ENCODE data around the gene FEZ2. TPM values are rescaled to one million over a fixed set of nuclear protein-coding genes. Genes with fewer than 3 reads are reported as not detected.

The FEZ2 gene
- total RNA-seq, 1 experiment from 2014 or later, result 22.2 TPM

DNA sequence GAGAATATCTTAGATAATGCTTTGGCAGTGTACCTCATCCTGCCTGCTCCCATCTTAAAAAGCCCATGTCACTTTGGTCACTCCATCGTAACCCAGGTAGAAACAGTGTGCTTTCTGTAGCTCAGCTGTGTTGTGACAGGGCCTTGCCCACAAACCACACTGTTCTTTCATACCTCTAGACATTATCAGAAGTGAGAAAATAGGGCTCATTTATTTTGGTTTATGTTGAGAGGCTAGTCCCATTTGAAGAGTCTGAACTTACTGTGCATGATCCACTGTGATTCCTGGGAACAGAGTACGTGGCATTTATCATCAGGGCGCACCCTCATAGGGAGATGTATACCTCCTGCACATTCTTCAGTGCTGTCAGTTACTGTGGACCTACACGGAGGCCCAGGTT is 69.7 kb downstream of the FEZ2 start:
- H3K27ac Mint-ChIP-seq, result peak overlapping the region; percentile 56; the same call in 1 of the 2 replicates
- no peak for TF ChIP-seq FOXP1 (CRISPR knock-in tag; IDR thresholded peaks at IDR 0.05; ENCODE audit: borderline replicate concordance)
- no peak for TF ChIP-seq ZNF232 (CRISPR knock-in tag; IDR thresholded peaks at IDR 0.05)
- TF ChIP-seq, protein P1, sequence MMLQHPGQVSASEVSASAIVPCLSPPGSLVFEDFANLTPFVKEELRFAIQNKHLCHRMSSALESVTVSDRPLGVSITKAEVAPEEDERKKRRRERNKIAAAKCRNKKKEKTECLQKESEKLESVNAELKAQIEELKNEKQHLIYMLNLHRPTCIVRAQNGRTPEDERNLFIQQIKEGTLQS (CRISPR knock-in tag; conservative IDR thresholded peaks at IDR 0.05), result no peak
- no peak for TF ChIP-seq MYBL2 (CRISPR knock-in tag; IDR thresholded peaks at IDR 0.05)
- no peak for TF ChIP-seq NFYB (CRISPR knock-in tag; conservative IDR thresholded peaks at IDR 0.05; ENCODE audit: low read depth)
- TF ChIP-seq ATF1 (CRISPR knock-in tag; IDR thresholded peaks at IDR 0.05), result no peak
- TF ChIP-seq RORB (CRISPR knock-in tag; IDR thresholded peaks at IDR 0.05), result no peak
- no peak for TF ChIP-seq NR3C1 (CRISPR knock-in tag; conservative IDR thresholded peaks at IDR 0.05; ENCODE audit: low read depth)
- TF ChIP-seq, protein P2, sequence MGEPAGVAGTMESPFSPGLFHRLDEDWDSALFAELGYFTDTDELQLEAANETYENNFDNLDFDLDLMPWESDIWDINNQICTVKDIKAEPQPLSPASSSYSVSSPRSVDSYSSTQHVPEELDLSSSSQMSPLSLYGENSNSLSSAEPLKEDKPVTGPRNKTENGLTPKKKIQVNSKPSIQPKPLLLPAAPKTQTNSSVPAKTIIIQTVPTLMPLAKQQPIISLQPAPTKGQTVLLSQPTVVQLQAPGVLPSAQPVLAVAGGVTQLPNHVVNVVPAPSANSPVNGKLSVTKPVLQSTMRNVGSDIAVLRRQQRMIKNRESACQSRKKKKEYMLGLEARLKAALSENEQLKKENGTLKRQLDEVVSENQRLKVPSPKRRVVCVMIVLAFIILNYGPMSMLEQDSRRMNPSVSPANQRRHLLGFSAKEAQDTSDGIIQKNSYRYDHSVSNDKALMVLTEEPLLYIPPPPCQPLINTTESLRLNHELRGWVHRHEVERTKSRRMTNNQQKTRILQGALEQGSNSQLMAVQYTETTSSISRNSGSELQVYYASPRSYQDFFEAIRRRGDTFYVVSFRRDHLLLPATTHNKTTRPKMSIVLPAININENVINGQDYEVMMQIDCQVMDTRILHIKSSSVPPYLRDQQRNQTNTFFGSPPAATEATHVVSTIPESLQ (CRISPR knock-in tag; IDR thresholded peaks at IDR 0.05), result no peak
- TF ChIP-seq TP53 (CRISPR knock-in tag; IDR thresholded peaks at IDR 0.05), result no peak
- CTCF ChIA-PET, result interaction anchor here (0.9 to 1.7 kb wide), 4 partner anchors 21 to 176 kb away, joined by 3 to 5 read pairs (median 3); no protein-coding TSS in a partner anchor
- no peak overlapping the region for H3K4me3 Mint-ChIP-seq
- peaks cover 20% of the 10 kb centered on the region for H3K36me3 Mint-ChIP-seq
- no peak for ATAC-seq
- DNase-seq (ENCODE audit: low spot score), result no peak
- POLR2A ChIA-PET, result interaction anchor here (1.1 kb wide), 1 partner anchor 12 kb away, joined by 3 read pairs; no protein-coding TSS in a partner anchor
- no peaks in the 10 kb centered on the region for H3K27me3 Mint-ChIP-seq (ENCODE audit: low read depth)
- H3K4me1 Mint-ChIP-seq, result peaks cover 23% of the 10 kb centered on the region
- no peaks in the 10 kb centered on the region for H3K9me3 Mint-ChIP-seq

DNA sequence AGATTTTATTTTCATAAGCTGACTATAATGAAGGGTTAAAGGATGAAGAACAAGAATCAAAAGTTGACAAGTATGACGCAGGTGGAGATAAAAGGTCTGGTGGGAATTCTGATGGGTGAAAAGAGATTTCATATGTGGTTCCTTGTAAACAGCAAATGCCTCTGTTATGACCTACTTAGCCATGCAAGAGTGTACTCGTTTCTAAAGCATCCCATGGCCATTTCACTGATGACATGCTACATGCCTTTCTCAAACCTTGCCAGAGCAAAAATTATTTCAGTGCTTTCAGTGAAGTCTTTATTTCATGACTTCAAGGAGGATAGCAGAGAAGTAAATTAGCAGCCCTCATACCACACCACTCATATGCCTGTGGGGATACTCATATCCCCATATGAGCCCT is 71.7 kb downstream of the FEZ2 start:
- H3K36me3 Mint-ChIP-seq, result peaks cover 26% of the 10 kb centered on the region
- no peak overlapping the region for H3K27ac Mint-ChIP-seq
- peaks cover 23% of the 10 kb centered on the region for H3K4me1 Mint-ChIP-seq
- no peaks in the 10 kb centered on the region for H3K27me3 Mint-ChIP-seq (ENCODE audit: low read depth)
- ATAC-seq (no peak), DNase-seq (ENCODE audit: low spot score) (no peak)
- no peak overlapping the region for H3K4me3 Mint-ChIP-seq
- CTCF ChIA-PET, result no interaction called here
- POLR2A ChIA-PET, result no interaction called here
- H3K9me3 Mint-ChIP-seq, result no peaks in the 10 kb centered on the region
- no peak for TF ChIP-seq NR1H2 (CRISPR knock-in tag; IDR thresholded peaks at IDR 0.05)
- TF ChIP-seq CREB1 (CRISPR knock-in tag; IDR thresholded peaks at IDR 0.05), result no peak
- TF ChIP-seq NR3C1 (CRISPR knock-in tag; conservative IDR thresholded peaks at IDR 0.05; ENCODE audit: low read depth), result no peak
- TF ChIP-seq, protein P3, sequence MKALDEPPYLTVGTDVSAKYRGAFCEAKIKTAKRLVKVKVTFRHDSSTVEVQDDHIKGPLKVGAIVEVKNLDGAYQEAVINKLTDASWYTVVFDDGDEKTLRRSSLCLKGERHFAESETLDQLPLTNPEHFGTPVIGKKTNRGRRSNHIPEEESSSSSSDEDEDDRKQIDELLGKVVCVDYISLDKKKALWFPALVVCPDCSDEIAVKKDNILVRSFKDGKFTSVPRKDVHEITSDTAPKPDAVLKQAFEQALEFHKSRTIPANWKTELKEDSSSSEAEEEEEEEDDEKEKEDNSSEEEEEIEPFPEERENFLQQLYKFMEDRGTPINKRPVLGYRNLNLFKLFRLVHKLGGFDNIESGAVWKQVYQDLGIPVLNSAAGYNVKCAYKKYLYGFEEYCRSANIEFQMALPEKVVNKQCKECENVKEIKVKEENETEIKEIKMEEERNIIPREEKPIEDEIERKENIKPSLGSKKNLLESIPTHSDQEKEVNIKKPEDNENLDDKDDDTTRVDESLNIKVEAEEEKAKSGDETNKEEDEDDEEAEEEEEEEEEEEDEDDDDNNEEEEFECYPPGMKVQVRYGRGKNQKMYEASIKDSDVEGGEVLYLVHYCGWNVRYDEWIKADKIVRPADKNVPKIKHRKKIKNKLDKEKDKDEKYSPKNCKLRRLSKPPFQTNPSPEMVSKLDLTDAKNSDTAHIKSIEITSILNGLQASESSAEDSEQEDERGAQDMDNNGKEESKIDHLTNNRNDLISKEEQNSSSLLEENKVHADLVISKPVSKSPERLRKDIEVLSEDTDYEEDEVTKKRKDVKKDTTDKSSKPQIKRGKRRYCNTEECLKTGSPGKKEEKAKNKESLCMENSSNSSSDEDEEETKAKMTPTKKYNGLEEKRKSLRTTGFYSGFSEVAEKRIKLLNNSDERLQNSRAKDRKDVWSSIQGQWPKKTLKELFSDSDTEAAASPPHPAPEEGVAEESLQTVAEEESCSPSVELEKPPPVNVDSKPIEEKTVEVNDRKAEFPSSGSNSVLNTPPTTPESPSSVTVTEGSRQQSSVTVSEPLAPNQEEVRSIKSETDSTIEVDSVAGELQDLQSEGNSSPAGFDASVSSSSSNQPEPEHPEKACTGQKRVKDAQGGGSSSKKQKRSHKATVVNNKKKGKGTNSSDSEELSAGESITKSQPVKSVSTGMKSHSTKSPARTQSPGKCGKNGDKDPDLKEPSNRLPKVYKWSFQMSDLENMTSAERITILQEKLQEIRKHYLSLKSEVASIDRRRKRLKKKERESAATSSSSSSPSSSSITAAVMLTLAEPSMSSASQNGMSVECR (CRISPR knock-in tag; IDR thresholded peaks at IDR 0.05; ENCODE audit: borderline replicate concordance), result no peak
- TF ChIP-seq, protein P4, sequence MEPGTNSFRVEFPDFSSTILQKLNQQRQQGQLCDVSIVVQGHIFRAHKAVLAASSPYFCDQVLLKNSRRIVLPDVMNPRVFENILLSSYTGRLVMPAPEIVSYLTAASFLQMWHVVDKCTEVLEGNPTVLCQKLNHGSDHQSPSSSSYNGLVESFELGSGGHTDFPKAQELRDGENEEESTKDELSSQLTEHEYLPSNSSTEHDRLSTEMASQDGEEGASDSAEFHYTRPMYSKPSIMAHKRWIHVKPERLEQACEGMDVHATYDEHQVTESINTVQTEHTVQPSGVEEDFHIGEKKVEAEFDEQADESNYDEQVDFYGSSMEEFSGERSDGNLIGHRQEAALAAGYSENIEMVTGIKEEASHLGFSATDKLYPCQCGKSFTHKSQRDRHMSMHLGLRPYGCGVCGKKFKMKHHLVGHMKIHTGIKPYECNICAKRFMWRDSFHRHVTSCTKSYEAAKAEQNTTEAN (CRISPR knock-in tag; IDR thresholded peaks at IDR 0.05), result no peak
- TF ChIP-seq, protein P5, sequence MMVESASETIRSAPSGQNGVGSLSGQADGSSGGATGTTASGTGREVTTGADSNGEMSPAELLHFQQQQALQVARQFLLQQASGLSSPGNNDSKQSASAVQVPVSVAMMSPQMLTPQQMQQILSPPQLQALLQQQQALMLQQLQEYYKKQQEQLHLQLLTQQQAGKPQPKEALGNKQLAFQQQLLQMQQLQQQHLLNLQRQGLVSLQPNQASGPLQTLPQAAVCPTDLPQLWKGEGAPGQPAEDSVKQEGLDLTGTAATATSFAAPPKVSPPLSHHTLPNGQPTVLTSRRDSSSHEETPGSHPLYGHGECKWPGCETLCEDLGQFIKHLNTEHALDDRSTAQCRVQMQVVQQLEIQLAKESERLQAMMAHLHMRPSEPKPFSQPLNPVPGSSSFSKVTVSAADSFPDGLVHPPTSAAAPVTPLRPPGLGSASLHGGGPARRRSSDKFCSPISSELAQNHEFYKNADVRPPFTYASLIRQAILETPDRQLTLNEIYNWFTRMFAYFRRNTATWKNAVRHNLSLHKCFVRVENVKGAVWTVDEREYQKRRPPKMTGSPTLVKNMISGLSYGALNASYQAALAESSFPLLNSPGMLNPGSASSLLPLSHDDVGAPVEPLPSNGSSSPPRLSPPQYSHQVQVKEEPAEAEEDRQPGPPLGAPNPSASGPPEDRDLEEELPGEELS (CRISPR knock-in tag; IDR thresholded peaks at IDR 0.05), result no peak
- TF ChIP-seq, protein P6, sequence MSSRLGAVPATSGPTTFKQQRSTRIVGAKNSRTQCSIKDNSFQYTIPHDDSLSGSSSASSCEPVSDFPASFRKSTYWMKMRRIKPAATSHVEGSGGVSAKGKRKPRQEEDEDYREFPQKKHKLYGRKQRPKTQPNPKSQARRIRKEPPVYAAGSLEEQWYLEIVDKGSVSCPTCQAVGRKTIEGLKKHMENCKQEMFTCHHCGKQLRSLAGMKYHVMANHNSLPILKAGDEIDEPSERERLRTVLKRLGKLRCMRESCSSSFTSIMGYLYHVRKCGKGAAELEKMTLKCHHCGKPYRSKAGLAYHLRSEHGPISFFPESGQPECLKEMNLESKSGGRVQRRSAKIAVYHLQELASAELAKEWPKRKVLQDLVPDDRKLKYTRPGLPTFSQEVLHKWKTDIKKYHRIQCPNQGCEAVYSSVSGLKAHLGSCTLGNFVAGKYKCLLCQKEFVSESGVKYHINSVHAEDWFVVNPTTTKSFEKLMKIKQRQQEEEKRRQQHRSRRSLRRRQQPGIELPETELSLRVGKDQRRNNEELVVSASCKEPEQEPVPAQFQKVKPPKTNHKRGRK (CRISPR knock-in tag; IDR thresholded peaks at IDR 0.05; ENCODE audit: borderline replicate concordance), result no peak
- TF ChIP-seq EMX1 (CRISPR knock-in tag; IDR thresholded peaks at IDR 0.05), result no peak
- TF ChIP-seq, protein P7, sequence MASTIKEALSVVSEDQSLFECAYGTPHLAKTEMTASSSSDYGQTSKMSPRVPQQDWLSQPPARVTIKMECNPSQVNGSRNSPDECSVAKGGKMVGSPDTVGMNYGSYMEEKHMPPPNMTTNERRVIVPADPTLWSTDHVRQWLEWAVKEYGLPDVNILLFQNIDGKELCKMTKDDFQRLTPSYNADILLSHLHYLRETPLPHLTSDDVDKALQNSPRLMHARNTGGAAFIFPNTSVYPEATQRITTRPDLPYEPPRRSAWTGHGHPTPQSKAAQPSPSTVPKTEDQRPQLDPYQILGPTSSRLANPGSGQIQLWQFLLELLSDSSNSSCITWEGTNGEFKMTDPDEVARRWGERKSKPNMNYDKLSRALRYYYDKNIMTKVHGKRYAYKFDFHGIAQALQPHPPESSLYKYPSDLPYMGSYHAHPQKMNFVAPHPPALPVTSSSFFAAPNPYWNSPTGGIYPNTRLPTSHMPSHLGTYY (CRISPR knock-in tag; IDR thresholded peaks at IDR 0.05), result no peak
- TF ChIP-seq, protein P8, sequence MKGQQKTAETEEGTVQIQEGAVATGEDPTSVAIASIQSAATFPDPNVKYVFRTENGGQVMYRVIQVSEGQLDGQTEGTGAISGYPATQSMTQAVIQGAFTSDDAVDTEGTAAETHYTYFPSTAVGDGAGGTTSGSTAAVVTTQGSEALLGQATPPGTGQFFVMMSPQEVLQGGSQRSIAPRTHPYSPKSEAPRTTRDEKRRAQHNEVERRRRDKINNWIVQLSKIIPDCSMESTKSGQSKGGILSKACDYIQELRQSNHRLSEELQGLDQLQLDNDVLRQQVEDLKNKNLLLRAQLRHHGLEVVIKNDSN (CRISPR knock-in tag; IDR thresholded peaks at IDR 0.05), result no peak
- no peak for TF ChIP-seq ETV6 (CRISPR knock-in tag; IDR thresholded peaks at IDR 0.05)
- TF ChIP-seq CREM (CRISPR knock-in tag; IDR thresholded peaks at IDR 0.05), result no peak
- no peak for TF ChIP-seq ZNF423 (CRISPR knock-in tag; IDR thresholded peaks at IDR 0.05)

Measured in WTC11 (cell line).